GM21360 (cell line): Measurements from ENCODE around the gene GPAM.
"Not testable (repeated sequence)": the region's sequence is repeated elsewhere in the genome, so short reads cannot be mapped to it uniquely, and the experiment has no call there.

Source experiments
- ATAC-seq: cut with Tn5 transposase; IDR thresholded peaks from one replicate; pipeline ENCODE4 v1.9.1; 2021; ENCODE audit warnings: mild to moderate bottlenecking, moderate library complexity; ENCODE audit not compliant: unreplicated experiment

GPAM gene

DNA sequence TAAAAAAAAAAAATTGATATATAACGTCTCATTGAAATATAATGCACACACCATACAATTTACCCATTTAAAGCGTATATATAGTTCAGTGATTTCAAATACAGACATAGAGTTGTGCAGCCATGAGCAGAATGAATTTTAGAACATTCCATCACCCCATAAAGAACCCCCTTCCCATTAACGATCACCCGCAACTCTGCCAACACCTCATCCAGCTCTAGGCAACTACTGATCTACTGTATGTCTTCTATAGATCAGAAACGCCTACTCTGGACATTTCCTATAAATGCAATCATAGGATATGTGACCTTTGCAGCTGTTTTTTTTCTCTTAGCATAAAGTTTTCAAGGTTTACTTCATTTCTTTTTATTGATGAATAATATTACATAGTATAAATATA is 33.4 kb upstream of the GPAM start:
- no peak for ATAC-seq

DNA sequence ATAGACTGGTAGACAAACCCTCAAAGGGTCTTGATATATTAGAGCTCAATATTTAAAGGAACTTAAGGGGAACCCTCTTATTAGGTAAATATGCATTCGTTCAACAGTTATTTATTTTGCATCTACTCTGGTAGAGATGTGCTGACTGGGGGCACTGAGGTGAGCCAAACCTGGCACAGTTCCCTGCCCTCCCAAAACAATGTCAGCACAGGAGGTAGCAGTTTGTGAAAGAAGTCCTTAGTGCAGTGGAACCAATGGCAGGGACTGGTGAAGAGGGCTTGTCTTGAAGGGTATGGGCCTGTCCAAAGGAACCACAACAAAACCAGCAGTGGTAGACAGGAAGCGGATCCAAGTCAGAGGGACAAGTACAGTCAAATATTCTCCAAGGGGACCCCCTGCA is 32.6 kb upstream of the GPAM start:
- ATAC-seq, result no peak

DNA sequence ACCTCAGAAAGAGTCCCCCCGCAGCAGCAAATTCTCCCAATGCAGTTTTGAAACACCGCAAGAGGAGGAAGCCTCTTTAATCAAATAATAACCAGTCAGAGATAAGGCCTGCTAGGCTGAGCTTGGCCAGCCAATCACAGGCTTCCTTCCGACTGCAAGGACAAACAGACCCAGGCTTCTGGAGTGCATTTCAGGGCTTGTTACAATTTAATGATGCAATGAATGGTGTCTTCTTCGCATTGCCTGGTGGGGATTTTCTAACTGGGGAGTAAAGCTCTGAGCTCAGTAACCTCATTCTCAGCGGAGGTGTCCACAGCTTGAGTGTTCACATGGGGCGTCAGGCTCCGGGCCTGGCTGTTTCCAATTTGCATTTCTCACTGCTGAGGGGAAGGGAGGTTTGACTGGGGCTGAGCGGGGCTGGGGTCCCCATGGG is 31.8 kb upstream of the GPAM start:
- ATAC-seq, result no peak

DNA sequence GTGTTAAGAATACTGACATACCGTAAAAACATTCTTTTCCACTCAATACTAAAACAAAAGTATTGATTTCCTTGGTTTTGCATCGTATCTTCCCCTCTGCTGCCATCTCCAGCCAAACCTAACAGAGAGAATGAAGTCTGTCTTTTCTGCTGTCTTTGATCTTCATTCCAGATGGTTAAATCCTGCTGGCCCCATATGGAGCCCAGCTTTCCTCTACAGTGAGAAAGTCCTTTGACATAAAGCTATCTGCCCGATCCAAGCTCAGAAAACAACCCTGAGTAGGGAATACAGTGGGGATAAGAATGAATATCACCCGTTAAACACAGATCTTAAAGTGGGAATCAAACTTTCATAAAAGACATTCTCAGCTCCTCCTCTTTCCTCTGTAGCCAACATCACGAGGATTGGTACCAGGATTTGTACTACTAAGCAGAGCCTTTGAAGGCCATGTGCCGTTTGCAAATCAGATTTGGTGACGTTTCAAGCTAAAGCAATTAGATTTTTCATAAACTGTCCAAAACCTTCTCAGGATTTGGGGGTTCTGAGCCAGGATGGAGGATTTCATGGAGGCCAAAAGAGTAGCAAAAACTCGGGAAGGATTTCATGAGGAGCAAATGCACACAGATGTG is 30.8 kb upstream of the GPAM start:
- no peak for ATAC-seq

DNA sequence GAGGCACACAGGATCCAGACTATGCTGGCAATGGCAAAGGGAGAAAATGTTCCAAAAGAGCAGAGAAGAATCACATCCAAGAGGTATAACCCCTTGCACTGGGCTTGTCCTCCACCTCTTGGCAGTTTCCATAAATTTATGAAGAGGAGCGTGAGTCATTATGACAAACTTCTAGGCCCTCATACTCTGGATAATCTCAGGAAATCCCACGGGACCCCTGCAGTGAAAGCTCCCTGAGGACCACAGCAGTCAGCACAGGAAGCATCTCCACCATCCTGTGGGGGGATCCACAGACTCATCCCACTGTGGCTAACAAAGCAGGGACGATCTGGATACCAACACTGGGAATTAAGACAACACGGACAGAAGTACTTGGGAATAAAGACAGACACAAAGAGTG is 30.3 kb upstream of the GPAM start:
- no peak for ATAC-seq

DNA sequence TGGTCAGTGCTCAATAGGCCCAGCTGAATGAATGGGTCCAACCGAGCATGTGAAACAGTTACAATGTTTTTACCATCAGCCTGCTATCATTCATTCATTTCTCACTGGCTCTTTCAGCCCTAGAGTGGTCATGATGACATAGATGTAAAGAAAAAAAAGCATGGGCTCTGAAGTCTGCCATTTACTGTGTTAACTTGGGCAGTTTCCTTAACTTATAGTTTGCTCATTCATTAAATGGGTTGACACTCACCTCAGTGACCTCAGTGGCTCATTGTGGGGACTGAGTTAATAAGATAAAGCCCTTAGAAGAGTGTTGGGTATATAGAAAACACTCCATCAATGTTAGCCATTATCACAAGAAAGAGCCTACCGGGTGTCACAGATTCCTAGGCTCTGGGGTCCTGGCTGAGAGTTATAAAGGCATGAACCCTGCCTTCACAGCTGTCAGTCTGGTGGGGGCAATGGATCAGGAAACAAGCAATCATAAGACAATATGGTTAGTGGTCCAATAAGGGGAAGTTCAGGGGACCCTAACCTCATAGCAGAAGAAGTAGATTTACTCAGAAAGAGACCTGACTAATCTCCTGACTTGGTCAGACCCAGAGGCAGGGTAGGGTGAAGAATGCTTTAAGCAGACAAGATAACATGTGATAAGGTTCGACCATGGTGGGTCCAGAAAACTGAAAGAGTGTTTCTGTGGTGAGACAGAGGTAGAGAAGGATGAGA is 29.7 kb upstream of the GPAM start:
- no peak for ATAC-seq

DNA sequence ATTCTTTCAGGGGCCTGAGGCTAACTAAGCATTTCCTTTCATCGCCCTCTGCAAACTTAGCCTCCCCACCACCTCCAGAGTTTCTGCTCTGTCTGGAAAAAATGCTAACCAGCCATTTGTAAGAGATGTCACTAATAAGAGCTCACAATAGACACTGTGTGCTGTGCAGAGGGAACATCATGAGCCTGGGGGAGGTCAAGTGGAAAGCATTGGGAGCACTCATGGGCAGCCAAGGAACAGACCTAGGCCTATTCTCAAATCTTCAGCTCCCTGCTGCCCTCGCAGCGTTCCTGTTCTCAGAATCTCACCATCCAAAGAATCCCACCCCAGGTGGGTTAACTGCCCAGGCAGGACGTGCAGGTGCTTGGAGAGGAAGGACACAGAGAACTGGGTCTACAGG is 27.1 kb upstream of the GPAM start:
- ATAC-seq, result no peak

DNA sequence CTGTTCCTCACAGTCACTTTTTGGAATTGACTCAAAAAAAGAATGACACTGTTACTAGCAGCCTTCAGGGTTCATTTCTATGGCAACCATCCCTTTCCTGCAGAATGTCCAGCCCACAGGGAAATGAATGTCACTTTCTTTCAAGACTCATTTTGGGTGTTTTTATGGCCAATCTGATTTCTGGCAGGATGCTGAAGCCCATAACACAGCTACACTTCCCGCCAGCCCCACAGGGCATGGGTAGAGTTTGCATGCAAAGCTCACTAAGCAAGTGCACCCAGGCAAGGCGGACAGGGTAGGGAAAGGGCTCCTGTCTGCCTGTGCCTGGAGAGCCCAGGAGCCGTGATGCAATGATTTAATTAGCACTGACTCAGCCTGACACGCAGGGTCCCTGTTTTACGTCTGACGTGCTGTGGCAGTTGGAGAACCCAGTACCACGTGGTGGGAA is 26.1 kb upstream of the GPAM start:
- ATAC-seq, result no peak

DNA sequence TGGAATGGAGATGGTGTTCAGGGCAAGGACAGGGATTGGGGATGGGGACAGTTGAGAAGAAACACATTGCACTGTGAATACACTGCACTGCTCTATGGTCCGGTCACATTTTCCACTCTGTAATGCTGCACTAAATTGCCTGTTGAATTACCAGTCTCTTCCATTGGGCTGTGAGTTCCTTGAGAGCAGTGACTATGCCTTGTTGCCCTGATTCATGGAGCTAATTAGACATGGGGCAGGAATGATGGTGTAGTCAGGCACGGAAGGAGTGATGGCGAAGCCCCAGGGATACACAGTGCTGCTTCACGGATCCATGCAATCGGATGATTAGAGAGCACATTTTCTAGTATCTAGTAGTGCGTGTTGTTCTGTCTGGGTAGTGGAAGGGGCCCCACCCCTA is 25.4 kb upstream of the GPAM start:
- ATAC-seq, result no peak

DNA sequence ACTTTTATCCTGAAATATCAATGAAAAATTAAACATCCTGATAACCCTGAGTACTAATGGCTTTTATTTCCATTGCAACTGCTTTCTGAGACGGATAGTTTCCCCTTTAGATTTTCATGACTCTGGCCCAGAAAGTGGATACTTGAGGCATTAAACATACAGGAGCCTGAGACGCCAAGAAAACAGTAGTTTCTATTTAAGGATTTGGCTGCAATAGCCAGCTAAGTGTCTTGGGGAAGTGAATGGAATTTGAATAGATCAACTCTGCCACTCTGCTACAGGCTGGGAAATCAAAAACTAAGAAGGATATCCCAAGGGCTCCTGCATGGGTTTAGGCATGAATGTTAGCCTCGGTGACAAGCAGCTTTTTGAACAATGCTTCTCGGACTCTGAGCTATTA is 24.7 kb upstream of the GPAM start:
- ATAC-seq, result no peak

DNA sequence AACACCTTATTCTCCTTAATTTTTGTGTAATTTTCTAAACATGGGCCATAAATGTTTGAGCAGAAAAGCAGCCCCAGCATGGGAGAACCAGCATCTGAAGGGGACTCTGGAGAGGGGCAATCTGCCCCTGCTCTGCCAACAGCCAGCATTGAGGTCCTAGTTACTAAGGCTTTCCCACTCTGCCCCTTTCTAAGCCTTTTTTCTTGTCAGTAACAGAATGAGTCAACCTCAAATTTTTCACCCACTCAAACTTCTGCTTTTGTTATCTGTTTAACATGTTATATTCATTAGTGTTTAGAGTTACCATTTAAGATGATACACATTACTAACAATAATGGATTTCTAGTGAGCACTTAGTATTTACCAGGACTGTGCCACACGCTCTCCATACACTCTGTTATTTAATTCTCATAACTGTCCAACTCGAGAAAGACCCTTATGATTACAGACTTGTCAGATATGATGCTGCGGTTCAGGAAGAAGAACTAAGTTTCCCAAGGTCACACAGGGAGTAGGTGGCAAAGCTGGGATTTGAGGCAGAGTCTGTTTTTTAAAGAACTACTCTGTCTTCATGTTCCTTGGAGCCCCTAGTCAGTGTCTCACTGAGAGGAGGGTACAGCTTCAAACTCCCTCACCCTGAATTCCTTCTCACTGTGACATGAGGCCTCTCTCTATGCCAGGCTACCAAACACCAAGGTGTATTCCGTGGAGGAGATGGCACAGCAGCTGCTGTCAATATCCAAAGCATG is 19.9 kb upstream of the GPAM start:
- ATAC-seq, result peak; percentile 77

DNA sequence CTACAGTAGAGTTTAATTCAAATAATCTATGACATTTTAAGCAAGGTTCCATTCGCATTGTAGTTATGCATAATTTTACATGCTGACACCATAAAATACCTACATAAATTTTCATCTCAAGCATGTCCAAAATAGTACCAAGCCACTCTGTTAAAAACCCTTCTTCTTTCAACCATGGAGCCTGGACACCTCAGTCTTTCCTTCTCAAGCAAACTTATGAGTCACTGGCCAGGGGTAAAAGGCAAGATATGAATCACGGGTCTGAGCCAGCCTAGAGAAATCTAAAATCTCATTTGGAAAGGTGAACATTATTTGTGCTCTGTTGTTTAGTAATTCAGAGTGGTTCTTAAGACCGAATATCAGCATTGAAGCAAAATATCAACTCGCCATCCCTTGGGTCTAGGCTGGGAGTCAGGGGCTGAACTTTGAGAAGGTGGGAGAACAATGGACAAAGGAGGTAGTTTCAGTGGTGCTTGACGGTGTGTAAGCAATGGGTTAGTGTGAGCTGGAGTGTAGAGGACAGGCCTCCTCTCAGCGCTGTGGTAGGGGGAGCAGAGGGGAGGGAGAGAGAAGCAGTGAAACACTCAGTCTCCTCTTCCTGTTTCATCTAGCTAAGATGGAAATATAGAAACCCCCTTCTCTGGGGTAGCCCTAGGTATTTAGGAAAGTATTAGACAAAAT is 19.1 kb upstream of the GPAM start:
- peak; percentile 86 for ATAC-seq

DNA sequence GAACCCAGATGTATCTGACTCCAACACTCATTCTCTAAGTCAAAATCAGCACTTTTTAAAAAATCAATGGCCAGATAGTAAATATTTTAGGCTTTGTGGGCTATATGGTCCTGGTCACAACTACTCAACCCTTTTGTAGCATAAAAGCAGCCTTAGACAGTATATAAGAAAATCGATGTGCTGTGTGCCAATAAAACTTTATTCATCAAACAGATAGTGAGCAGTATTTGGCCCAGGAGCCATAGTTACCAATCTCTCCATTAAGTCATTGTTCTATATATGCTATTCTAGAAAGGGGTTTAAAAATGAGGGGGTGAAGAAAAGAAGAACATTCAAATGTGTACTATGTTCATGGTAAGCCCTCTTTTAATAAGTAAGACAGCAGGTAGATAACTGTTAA is 18.5 kb upstream of the GPAM start:
- no peak for ATAC-seq

DNA sequence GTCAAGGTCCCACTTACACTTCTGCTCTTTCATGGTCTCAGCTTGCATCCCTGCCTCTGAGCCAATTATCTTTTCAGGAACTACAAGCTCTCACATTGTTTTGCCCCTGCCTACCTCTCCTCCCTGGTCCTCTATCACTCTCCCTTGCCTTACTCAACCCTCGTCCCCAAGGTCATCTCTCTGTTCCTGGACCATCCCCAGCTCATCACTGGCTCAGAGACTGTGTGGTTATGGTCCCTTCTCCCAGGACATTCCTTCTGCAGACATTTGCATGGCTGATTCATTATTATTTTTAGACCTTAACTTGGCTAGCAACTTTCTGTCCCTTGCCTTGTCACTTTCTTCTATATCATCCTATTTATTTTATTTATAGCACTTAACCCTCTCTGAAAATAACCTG is 17.8 kb upstream of the GPAM start:
- ATAC-seq, result no peak

DNA sequence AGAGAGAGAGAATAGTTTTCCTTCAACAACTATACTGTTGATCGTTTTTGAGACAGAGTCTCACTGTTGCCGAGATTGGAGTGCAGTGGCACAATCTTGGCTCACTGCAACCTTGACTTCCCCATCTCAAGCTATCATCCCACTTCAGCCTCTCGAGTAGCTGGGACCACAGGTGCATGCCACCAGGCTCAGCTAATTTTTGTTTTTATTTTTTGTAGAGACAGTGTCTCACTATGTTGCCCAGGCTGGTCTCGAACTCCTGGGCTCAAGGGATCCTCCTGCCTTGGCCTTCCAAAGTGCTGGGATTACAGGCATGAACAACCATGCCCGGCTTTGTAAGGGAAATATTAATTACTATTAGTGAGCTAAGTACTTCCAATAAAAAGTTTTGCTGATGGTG is 16.7 kb upstream of the GPAM start:
- not testable (repeated sequence) for ATAC-seq

DNA sequence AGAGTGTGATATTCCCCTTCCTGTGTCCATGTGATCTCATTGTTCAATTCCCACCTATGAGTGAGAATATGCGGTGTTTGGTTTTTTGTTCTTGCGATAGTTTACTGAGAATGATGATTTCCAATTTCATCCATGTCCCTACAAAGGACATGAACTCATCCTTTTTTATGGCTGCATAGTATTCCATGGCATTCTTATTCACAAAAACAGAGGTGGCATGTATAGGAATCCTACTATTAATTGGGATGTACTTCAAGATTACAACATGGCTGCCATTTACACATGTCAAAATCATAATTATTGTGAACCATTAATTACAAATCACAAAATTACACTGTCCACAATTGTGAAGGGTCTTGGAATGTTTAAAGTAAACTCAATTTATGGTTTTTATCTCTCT is 14.1 kb upstream of the GPAM start:
- not testable (repeated sequence) for ATAC-seq

DNA sequence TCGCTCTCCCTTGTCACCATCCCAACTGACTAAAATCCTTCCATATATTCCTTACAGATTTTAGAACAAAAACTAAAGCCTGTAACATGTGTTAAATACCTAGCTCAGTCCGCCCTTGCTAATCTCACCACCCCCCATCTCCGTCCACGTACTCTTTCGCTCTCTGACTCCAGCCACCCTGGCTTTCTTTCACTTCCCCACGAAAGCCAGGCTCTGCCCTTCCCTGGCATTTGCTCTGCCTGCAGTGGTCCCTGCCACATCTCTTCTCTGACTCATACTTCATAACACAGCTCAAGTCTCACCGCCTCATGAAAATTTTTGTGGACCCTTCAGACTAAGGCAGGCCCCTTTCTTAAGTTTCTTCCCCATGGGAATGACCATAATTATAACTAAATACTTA is 11.7 kb upstream of the GPAM start:
- ATAC-seq, result no peak

DNA sequence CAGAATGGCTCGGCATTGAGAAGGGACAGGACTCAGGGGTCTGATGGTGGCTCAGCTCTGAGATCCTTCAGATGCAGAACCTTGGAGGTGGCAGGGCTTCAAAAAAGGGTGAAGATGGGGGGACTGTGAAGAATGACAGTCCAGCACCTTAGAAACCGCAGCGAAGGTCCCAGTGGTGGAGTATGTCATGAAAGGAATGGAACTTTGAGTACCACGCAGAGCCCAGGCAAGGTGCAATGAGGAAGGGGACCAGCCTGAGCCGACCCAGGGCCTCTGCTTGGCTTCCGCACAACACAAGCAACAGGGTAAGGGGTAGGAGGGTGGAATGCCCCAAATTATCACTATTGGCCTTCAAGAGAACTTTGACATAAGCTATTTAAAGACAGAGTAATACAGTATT is 8.2 kb upstream of the GPAM start:
- no peak for ATAC-seq

DNA sequence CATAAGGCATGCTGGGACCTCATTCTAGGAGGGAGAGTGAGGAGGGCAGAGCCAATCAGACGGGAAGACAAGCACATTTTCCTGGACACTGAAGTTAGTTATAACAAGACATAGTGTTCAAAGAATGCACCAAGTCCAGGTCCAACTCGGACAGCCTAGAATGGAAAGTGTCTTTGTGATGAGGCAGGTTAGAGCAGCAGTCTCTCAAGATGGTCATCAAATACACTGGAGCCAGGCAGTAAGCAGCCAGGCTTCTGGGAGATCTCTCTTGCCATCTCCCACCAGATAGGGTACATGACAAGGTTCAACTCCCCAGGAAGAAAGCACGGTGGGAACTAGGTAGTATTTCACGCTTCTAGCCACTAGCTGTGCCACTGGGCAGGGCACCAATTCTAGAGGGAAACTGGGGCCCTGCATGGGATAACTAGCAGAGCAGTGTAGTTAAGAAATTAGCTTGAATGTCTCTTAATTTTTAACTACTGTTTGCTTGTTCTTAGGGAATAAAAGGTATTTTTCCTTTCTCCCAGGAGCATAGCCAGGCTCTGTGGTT is 7.6 kb upstream of the GPAM start:
- no peak for ATAC-seq

DNA sequence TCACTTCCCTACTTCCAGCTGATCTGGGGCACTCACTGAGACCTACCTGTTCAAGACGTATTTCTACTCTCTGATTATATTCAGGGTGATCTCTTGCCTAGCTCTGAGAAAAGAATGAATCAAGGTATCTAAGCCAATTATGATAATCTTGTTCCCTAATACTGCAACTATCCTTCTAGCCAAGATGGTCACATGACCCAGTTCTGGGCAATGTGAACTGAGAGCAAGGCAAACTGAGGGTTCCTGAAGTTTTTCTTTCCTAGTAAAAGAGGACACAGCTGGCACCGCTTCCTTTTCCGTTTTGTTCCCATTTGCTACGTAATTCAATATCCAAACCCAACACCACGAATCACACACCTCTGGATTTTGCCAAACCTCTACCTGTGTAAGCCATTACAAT is 5.9 kb upstream of the GPAM start:
- ATAC-seq, result no peak

DNA sequence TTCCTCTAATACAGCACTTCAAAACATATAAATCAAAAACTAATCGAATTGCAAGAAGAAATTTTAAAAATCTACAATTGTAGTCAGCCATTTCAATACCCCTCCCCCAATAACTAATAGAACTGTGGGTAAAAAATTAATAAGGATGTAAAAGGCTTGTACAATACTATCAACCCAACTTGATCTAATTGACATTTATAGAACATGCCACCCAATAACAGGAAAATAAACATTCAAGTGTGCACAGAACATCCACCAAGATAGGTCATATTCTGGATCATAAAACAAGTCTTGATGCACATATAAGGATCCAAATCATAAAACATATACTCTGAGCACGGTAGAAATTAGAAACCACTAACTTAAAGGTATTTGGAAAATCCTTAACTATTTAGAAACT is 4.0 kb upstream of the GPAM start:
- no peak for ATAC-seq
